ENCODE measurements around the gene SNTB2. TPM values are rescaled to one million over a fixed set of nuclear protein-coding genes. Genes with fewer than 3 reads are reported as not detected.

SNTB2 gene
- total RNA-seq, 1 experiment from 2014 or later, result 20.2 TPM

DNA sequence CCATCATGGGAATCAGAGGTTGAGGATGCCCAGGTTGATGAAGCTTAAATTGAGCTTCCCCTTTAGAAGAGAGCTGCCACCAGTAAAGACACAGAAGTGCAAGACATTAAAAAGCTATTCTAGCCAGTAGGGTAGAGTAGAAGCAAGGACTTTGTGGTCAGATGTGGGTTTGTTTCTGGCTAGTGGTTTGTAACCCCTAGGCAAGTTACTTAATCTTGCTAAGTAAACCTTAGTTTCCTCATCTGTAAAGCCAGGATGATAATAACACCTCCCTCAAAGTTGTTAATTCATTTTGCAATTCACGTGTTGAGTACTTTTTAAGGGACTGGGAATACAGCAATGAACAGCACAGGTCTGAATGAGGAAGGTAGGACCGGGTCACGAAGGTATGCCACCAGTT lies 3.6 kb downstream of the SNTB2 start:
- no CpG with 5 or more reads among the region's 3 CpGs for WGBS (ENCODE audit: extremely low coverage, insufficient read length, low lambda C conversion rate)
- Mint-ChIP-seq H3K4me1 (peaks cover 18 to 25% of the 10 kb centered on the region in 2 experiments), H3K4me3 (no peak overlapping the region), H3K9me3 (no peaks in the 10 kb centered on the region), H3K27ac (peak overlapping the region in 1 of 3 experiments; percentile 80; a peak in 1 of 7 replicates), H3K36me3 (ENCODE audit: insufficient read depth in 1 of 3, low read depth in 3 of 3) (peaks cover 2 to 6% (median 5%) of the 10 kb centered on the region in 3 experiments; a peak in 6 of 7 replicates), H3K27me3 (ENCODE audit: low read depth) (no peaks in the 10 kb centered on the region)
- Histone ChIP-seq H2BK20ac (ENCODE audit: low read depth, low read length, poor library complexity, severe bottlenecking) (no peak overlapping the region), H4K20me1 (ENCODE audit: control insufficient read depth, insufficient read depth, insufficient read length) (no peaks in the 10 kb centered on the region), H3K4ac (ENCODE audit: low read depth, low read length) (no peak overlapping the region), H2BK15ac (ENCODE audit: low read depth, low read length) (no peak overlapping the region), H2BK120ac (ENCODE audit: low read depth, low read length, poor library complexity, severe bottlenecking) (no peak overlapping the region), H3K23me2 (ENCODE audit: insufficient read length, low read depth, low read length, poor library complexity, severe bottlenecking) (peaks cover 12% of the 10 kb centered on the region), H3K4me1 (ENCODE audit: insufficient read depth, low read length) (no peaks in the 10 kb centered on the region; the same call in 1 of the 2 replicates), H2BK5ac (ENCODE audit: insufficient read length, low read length) (no peak overlapping the region), H2AK5ac (ENCODE audit: insufficient read length, low read length) (no peak overlapping the region), H3K14ac (ENCODE audit: insufficient read depth, low read length) (no peak overlapping the region), H3K23ac (ENCODE audit: insufficient read length, low read depth, low read length) (no peak overlapping the region), H3K9me3 (ENCODE audit: control insufficient read depth, low read depth, low read length) (no peaks in the 10 kb centered on the region), H3T11ph (ENCODE audit: low read length) (no peak overlapping the region), H3K27me3 (ENCODE audit: insufficient read depth, low read length) (no peaks in the 10 kb centered on the region), H3K79me1 (ENCODE audit: insufficient read depth, low read depth, low read length, poor library complexity, severe bottlenecking) (peaks cover 3% of the 10 kb centered on the region), H4K91ac (ENCODE audit: insufficient read length, low read depth, low read length) (no peak overlapping the region), H3K9ac (ENCODE audit: extremely low read depth, insufficient read length, low read length) (no peak overlapping the region), H2BK12ac (ENCODE audit: insufficient read length, low read depth, low read length) (no peak overlapping the region), H3K27ac (ENCODE audit: insufficient read length, low read depth, low read length) (no peak overlapping the region), H4K8ac (replicated peaks; ENCODE audit: insufficient read length, low read depth, low read length) (no peak overlapping the region), H3K18ac (ENCODE audit: insufficient read length, low read depth, low read length) (no peak overlapping the region), H3K56ac (ENCODE audit: insufficient read length, low read depth, low read length) (no peak overlapping the region), H4K5ac (ENCODE audit: insufficient read length, low read depth, low read length) (no peak overlapping the region), H3K79me2 (ENCODE audit: insufficient read depth, low read length) (peaks cover 2% of the 10 kb centered on the region; the same call in 1 of the 2 replicates), H3K4me2 (ENCODE audit: insufficient read depth, insufficient read length, low read length) (no peak overlapping the region), H2AFZ (ENCODE audit: low read length) (no peak overlapping the region)
- TF ChIP-seq, protein P1, sequence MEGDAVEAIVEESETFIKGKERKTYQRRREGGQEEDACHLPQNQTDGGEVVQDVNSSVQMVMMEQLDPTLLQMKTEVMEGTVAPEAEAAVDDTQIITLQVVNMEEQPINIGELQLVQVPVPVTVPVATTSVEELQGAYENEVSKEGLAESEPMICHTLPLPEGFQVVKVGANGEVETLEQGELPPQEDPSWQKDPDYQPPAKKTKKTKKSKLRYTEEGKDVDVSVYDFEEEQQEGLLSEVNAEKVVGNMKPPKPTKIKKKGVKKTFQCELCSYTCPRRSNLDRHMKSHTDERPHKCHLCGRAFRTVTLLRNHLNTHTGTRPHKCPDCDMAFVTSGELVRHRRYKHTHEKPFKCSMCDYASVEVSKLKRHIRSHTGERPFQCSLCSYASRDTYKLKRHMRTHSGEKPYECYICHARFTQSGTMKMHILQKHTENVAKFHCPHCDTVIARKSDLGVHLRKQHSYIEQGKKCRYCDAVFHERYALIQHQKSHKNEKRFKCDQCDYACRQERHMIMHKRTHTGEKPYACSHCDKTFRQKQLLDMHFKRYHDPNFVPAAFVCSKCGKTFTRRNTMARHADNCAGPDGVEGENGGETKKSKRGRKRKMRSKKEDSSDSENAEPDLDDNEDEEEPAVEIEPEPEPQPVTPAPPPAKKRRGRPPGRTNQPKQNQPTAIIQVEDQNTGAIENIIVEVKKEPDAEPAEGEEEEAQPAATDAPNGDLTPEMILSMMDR (conservative IDR thresholded peaks at IDR 0.05), result no peak
- no peak for DNase-seq
